H9 (cell line): ENCODE measurements around the gene NACC1. TPM values are rescaled to one million over a fixed set of nuclear protein-coding genes. Genes with fewer than 3 reads are reported as not detected.

Source experiments
- DNase-seq: peaks from one replicate; pipeline ENCODE4 v3.0.0-alpha.2; 2017
- H2AFZ ChIP-seq: one replicate; pipeline ENCODE4 v1.6.1; 2013; ENCODE audit warnings: mild to moderate bottlenecking, low read length, control low read depth, moderate library complexity
- H2AK5ac ChIP-seq: 2 replicates; pipeline ENCODE4 v1.6.1; 2013; ENCODE audit warnings: low read length, control low read depth, mixed read lengths; ENCODE audit not compliant: insufficient read length
- H2BK120ac ChIP-seq: one replicate; pipeline ENCODE4 v1.6.1; 2013; ENCODE audit warnings: low read depth, mild to moderate bottlenecking, low read length, control low read depth, inconsistent platforms; ENCODE audit not compliant: poor library complexity, severe bottlenecking
- H2BK12ac ChIP-seq: 2 replicates; pipeline ENCODE4 v1.6.1; 2013; ENCODE audit warnings: low read length, control low read depth, mixed read lengths, low read depth; ENCODE audit not compliant: insufficient read length
- H2BK15ac ChIP-seq: 2 replicates; pipeline ENCODE4 v1.6.1; 2013; ENCODE audit warnings: low read depth, low read length, control low read depth
- H2BK20ac ChIP-seq: one replicate; pipeline ENCODE4 v1.6.1; 2013; ENCODE audit warnings: low read depth, mild to moderate bottlenecking, low read length, control low read depth, inconsistent platforms; ENCODE audit not compliant: poor library complexity, severe bottlenecking
- H2BK5ac ChIP-seq: 2 replicates; pipeline ENCODE4 v1.6.1; 2013; ENCODE audit warnings: low read length, control low read depth, mixed read lengths; ENCODE audit not compliant: insufficient read length
- H3K14ac ChIP-seq: 2 replicates; pipeline ENCODE4 v1.6.1; 2013; ENCODE audit warnings: low read length, control low read depth; ENCODE audit not compliant: insufficient read depth
- H3K18ac ChIP-seq: 2 replicates; pipeline ENCODE4 v1.6.1; 2013; ENCODE audit warnings: low read depth, mild to moderate bottlenecking, mixed read lengths, low read length, control low read depth; ENCODE audit not compliant: insufficient read length
- H3K23ac ChIP-seq: 2 replicates; pipeline ENCODE4 v1.6.1; 2013; ENCODE audit warnings: low read length, control low read depth, mixed read lengths, low read depth; ENCODE audit not compliant: insufficient read length
- H3K23me2 ChIP-seq: 2 replicates; pipeline ENCODE4 v1.6.1; 2013; ENCODE audit warnings: low read depth, mild to moderate bottlenecking, mixed read lengths, low read length, control low read depth; ENCODE audit not compliant: insufficient read length, poor library complexity, severe bottlenecking
- H3K27ac ChIP-seq: 2 replicates; pipeline ENCODE4 v1.5.1; 2013; ENCODE audit warnings: low read length, control low read depth, mixed read lengths, low read depth; ENCODE audit not compliant: insufficient read length
- H3K27me3 ChIP-seq: 2 replicates; pipeline ENCODE4 v1.6.1; 2013; ENCODE audit warnings: low read length, control low read depth, inconsistent platforms; ENCODE audit not compliant: insufficient read depth
- H3K4ac ChIP-seq: 2 replicates; pipeline ENCODE4 v1.6.1; 2013; ENCODE audit warnings: low read depth, mild to moderate bottlenecking, control low read depth, inconsistent platforms, low read length, moderate library complexity
- H3K4me1 ChIP-seq: 2 replicates; pipeline ENCODE4 v1.6.1; 2013; ENCODE audit warnings: low read length, control low read depth, inconsistent platforms; ENCODE audit not compliant: insufficient read depth
- H3K4me2 ChIP-seq: 2 replicates; pipeline ENCODE4 v1.6.1; 2013; ENCODE audit warnings: low read length, control low read depth, mixed read lengths; ENCODE audit not compliant: insufficient read length, insufficient read depth
- H3K56ac ChIP-seq: 2 replicates; pipeline ENCODE4 v1.6.1; 2013; ENCODE audit warnings: low read depth, mild to moderate bottlenecking, mixed read lengths, low read length, control low read depth; ENCODE audit not compliant: insufficient read length
- H3K79me1 ChIP-seq: 2 replicates; pipeline ENCODE4 v1.6.1; 2013; ENCODE audit warnings: low read depth, mild to moderate bottlenecking, moderate library complexity, low read length, control low read depth, inconsistent platforms; ENCODE audit not compliant: insufficient read depth, poor library complexity, severe bottlenecking
- H3K79me2 ChIP-seq: 2 replicates; pipeline ENCODE4 v1.6.1; 2013; ENCODE audit warnings: low read length, control low read depth, inconsistent platforms; ENCODE audit not compliant: insufficient read depth
- H3K9ac ChIP-seq: 2 replicates; pipeline ENCODE4 v1.6.1; 2013; ENCODE audit warnings: low read length, control low read depth, mixed read lengths; ENCODE audit not compliant: insufficient read length; ENCODE audit errors: extremely low read depth
- H3K9me3 ChIP-seq: one replicate; pipeline ENCODE4 v1.6.1; 2013; ENCODE audit warnings: low read depth, low read length, inconsistent platforms; ENCODE audit not compliant: control insufficient read depth
- H3T11ph ChIP-seq: one replicate; pipeline ENCODE4 v1.6.1; 2013; ENCODE audit warnings: mild to moderate bottlenecking, low read length, control low read depth, inconsistent platforms
- H4K20me1 ChIP-seq: one replicate; pipeline ENCODE4 v1.6.1; 2013; ENCODE audit not compliant: control insufficient read depth, insufficient read length, insufficient read depth
- H4K5ac ChIP-seq: 2 replicates; pipeline ENCODE4 v1.6.1; 2013; ENCODE audit warnings: low read depth, mild to moderate bottlenecking, mixed read lengths, low read length, control low read depth; ENCODE audit not compliant: insufficient read length
- H4K8ac ChIP-seq: replicated peaks from 2 replicates; pipeline ENCODE4 v1.6.1; 2013; ENCODE audit warnings: low read length, control low read depth, mixed read lengths, low read depth; ENCODE audit not compliant: insufficient read length
- H4K91ac ChIP-seq: 2 replicates; pipeline ENCODE4 v1.6.1; 2013; ENCODE audit warnings: low read depth, mild to moderate bottlenecking, moderate library complexity, mixed read lengths, low read length, control low read depth; ENCODE audit not compliant: insufficient read length
- H3K27ac Mint-ChIP-seq, 3 experiments: 2 replicates in 2 of 3; 3 replicates in 1 of 3; pipeline ENCODE4 v1.8.0; 2020 to 2021; ENCODE audit warnings: mixed read lengths in 3 of 3, mild to moderate bottlenecking in 1 of 3, moderate library complexity in 1 of 3
- H3K27me3 Mint-ChIP-seq: 2 replicates; pipeline ENCODE4 v1.8.0; 2021; ENCODE audit warnings: low read depth, mild to moderate bottlenecking, moderate library complexity, mixed read lengths
- H3K36me3 Mint-ChIP-seq, 3 experiments: 2 replicates in 2 of 3; 3 replicates in 1 of 3; pipeline ENCODE4 v1.8.0; 2020 to 2021; ENCODE audit warnings: low read depth in 3 of 3, mixed read lengths in 3 of 3; ENCODE audit not compliant: insufficient read depth in 1 of 3
- H3K4me1 Mint-ChIP-seq, 2 experiments: 2 replicates each; pipeline ENCODE4 v1.8.0; 2020; ENCODE audit warnings: mixed read lengths in 2 of 2
- H3K4me3 Mint-ChIP-seq, 2 experiments: 2 replicates in 1 of 2; 3 replicates in 1 of 2; pipeline ENCODE4 v1.8.0; 2020 to 2021; ENCODE audit warnings: mild to moderate bottlenecking in 2 of 2, mixed read lengths in 2 of 2, moderate library complexity in 1 of 2
- H3K9me3 Mint-ChIP-seq, 2 experiments: 2 replicates in 1 of 2; 3 replicates in 1 of 2; pipeline ENCODE4 v1.8.0; 2020; ENCODE audit warnings: mild to moderate bottlenecking in 2 of 2, mixed read lengths in 2 of 2, moderate library complexity in 1 of 2
- WGBS: extraction: QIAGEN DNeasy Blood & Tissue Kit; methylation state at CpG from one replicate; pipeline ENCODE4 v1.1.7; 2013; ENCODE audit warnings: missing lambda C conversion rate, low lambda C conversion rate, mixed read lengths; ENCODE audit not compliant: insufficient read length; ENCODE audit errors: extremely low coverage; 5-methylcytosine and 5-hydroxymethylcytosine counted together
- total RNA-seq: library from RNA; stranded (reverse); gene quantifications from 2 replicates; pipeline ENCODE4 v1.2.1, GENCODE V29; 2021
- TF ChIP-seq, protein P1 (sequence below): fragments of 200-600 bp; sonication (generic); conservative IDR thresholded peaks from 3 replicates; pipeline ENCODE4 v1.8.0; 2021; ENCODE audit warnings: antibody characterized with exemption, mild to moderate bottlenecking

Gene NACC1
- total RNA-seq, 1 experiment from 2014 or later, result 198 TPM

DNA sequence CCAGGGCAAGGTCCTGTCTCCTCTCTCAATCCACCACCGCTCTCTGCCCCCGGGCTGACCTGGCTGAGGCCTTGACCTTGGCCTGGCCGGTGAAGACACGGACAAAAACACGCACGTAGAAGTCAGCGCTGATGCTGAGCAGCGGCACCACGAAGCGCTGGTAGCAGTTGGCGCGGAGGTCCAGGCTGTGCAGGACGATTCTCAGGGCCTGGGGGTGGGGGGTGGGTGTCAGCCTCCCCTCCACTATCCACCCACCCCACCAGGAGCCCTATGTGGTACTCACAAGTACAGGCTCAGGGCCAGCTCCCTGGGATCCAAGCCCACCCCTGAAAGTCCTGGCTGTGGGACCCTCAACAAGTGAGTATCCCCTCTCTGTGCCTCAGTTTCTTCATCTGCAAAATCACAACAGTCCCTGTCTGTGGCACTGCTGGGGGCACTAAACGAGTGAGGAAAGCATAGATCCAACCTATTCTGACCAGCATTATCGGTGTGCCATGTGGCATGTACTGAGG is 7.9 kb upstream of the NACC1 start:
- Mint-ChIP-seq H3K27ac (no peak overlapping the region; a peak in 1 of 7 replicates), H3K9me3 (no peaks in the 10 kb centered on the region), H3K4me1 (no peaks in the 10 kb centered on the region; a peak in 1 of 4 replicates), H3K27me3 (no peaks in the 10 kb centered on the region), H3K4me3 (no peak overlapping the region), H3K36me3 (peaks cover 9 to 41% (median 35%) of the 10 kb centered on the region in 3 experiments; a peak in 6 of 7 replicates)
- TF ChIP-seq, protein P1, sequence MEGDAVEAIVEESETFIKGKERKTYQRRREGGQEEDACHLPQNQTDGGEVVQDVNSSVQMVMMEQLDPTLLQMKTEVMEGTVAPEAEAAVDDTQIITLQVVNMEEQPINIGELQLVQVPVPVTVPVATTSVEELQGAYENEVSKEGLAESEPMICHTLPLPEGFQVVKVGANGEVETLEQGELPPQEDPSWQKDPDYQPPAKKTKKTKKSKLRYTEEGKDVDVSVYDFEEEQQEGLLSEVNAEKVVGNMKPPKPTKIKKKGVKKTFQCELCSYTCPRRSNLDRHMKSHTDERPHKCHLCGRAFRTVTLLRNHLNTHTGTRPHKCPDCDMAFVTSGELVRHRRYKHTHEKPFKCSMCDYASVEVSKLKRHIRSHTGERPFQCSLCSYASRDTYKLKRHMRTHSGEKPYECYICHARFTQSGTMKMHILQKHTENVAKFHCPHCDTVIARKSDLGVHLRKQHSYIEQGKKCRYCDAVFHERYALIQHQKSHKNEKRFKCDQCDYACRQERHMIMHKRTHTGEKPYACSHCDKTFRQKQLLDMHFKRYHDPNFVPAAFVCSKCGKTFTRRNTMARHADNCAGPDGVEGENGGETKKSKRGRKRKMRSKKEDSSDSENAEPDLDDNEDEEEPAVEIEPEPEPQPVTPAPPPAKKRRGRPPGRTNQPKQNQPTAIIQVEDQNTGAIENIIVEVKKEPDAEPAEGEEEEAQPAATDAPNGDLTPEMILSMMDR, result no peak
- Histone ChIP-seq H3T11ph (no peak overlapping the region), H2BK5ac (no peak overlapping the region), H3K4me2 (no peak overlapping the region), H3K27ac (no peak overlapping the region), H2AK5ac (no peak overlapping the region), H3K4ac (no peak overlapping the region), H3K14ac (no peak overlapping the region), H3K18ac (no peak overlapping the region), H3K23ac (no peak overlapping the region), H2BK12ac (no peak overlapping the region), H2BK20ac (no peak overlapping the region), H2BK120ac (no peak overlapping the region), H3K4me1 (no peaks in the 10 kb centered on the region), H3K27me3 (no peaks in the 10 kb centered on the region), H3K9ac (no peak overlapping the region), H3K56ac (no peak overlapping the region), H2AFZ (no peak overlapping the region), H4K20me1 (no peaks in the 10 kb centered on the region), H3K23me2 (no peaks in the 10 kb centered on the region), H4K5ac (no peak overlapping the region), H3K79me1 (no peaks in the 10 kb centered on the region), H4K91ac (no peak overlapping the region), H2BK15ac (no peak overlapping the region), H3K9me3 (no peaks in the 10 kb centered on the region), H3K79me2 (peaks cover 2% of the 10 kb centered on the region; the same call in 1 of the 2 replicates), H4K8ac (no peak overlapping the region)
- no CpG with 5 or more reads among the region's 15 CpGs for WGBS
- no peak for DNase-seq
